ENCODE data around the gene CHN1. TPM values are rescaled to one million over a fixed set of nuclear protein-coding genes. Genes with fewer than 3 reads are reported as not detected.

CHN1 gene
- total RNA-seq, 6 donors from 2014 or later = 7.2 to 27.1 (median 11.0) TPM

- no peak for DNase-seq
- H3K4me1 ChIP-seq = peaks cover 9 to 26% (median 15%) of the 10 kb centered on the region in 4 donors
- WGBS, 2 donors = 31 to 35% methylated on average over 9 of the region's 9 CpGs
- peak overlapping the region in 3 of 4 donors; percentile 67 to 79 (median 78) for H3K4me3 ChIP-seq
- peak overlapping the region; percentile 71 to 91 (median 82) for H3K27ac ChIP-seq
- no peak for ATAC-seq (ENCODE audit: low FRiP score in 2 of 2)
- no peaks in the 10 kb centered on the region for H3K36me3 ChIP-seq
- peaks cover 0 to 13% (median 8%) of the 10 kb centered on the region in 4 donors for H3K27me3 ChIP-seq
- TF ChIP-seq CTCF (IDR thresholded peaks at IDR 0.05) = no peak
- no peak for TF ChIP-seq EP300 (IDR thresholded peaks at IDR 0.05)
- no peak for TF ChIP-seq POLR2AphosphoS5 (IDR thresholded peaks at IDR 0.05)
- TF ChIP-seq POLR2A (IDR thresholded peaks at IDR 0.05) = no peak
- no peaks in the 10 kb centered on the region for H3K9me3 ChIP-seq
Observed at GRCh38 chr2:175005733-175006264, 618 bp upstream of the CHN1 start.

- peak in 1 of 2 donors; percentile 58 for ATAC-seq (ENCODE audit: low FRiP score in 2 of 2)
- Histone ChIP-seq H3K4me3 (peak overlapping the region; percentile 67 to 80 (median 78)), H3K36me3 (no peaks in the 10 kb centered on the region), H3K27ac (peak overlapping the region; percentile 71 to 91 (median 82)), H3K4me1 (peaks cover 9 to 26% (median 15%) of the 10 kb centered on the region in 4 donors), H3K9me3 (no peaks in the 10 kb centered on the region), H3K27me3 (peaks cover 0 to 13% (median 8%) of the 10 kb centered on the region in 4 donors)
- no peak for TF ChIP-seq CTCF (IDR thresholded peaks at IDR 0.05)
- 10% methylated on average over 2 of the region's 32 CpGs; no CpG with 5 or more reads in 1 of the 2 donors for WGBS, 2 donors
- peak in 1 of 2 donors; percentile 87 for DNase-seq
Observed at GRCh38 chr2:175004730-175004979, 526 bp downstream of the CHN1 start.

GRCh38 chr2:175003875-175004729, 1.1 kb downstream of the CHN1 start:
- no peaks in the 10 kb centered on the region for H3K9me3 ChIP-seq
- no peak for ATAC-seq (ENCODE audit: low FRiP score in 2 of 2)
- peaks cover 9 to 26% (median 15%) of the 10 kb centered on the region in 4 donors for H3K4me1 ChIP-seq
- peaks cover 0 to 13% (median 8%) of the 10 kb centered on the region in 4 donors for H3K27me3 ChIP-seq
- 24 to 31% methylated on average over 11 to 16 of the region's 16 CpGs for WGBS, 2 donors
- H3K36me3 ChIP-seq = no peaks in the 10 kb centered on the region
- H3K4me3 ChIP-seq = peak overlapping the region in 3 of 4 donors; percentile 67 to 79 (median 78)
- no peak for TF ChIP-seq POLR2A (IDR thresholded peaks at IDR 0.05)
- TF ChIP-seq CTCF (IDR thresholded peaks at IDR 0.05) = no peak
- TF ChIP-seq EP300 (IDR thresholded peaks at IDR 0.05) = no peak
- TF ChIP-seq POLR2AphosphoS5 (IDR thresholded peaks at IDR 0.05) = no peak
- H3K27ac ChIP-seq = peak overlapping the region; percentile 11 to 91 (median 78)
- DNase-seq = no peak

GRCh38 chr2:175002547-175003274, 2.5 kb downstream of the CHN1 start:
- 55 to 67% methylated on average over 3 of the region's 3 CpGs for WGBS, 2 donors
- DNase-seq (no peak), ATAC-seq (ENCODE audit: low FRiP score in 2 of 2) (no peak)
- Histone ChIP-seq H3K4me1 (peaks cover 9 to 29% (median 17%) of the 10 kb centered on the region in 4 donors), H3K27me3 (peaks cover 0 to 13% (median 8%) of the 10 kb centered on the region in 4 donors), H3K27ac (peak overlapping the region in 1 of 4 donors; percentile 77), H3K9me3 (no peaks in the 10 kb centered on the region), H3K36me3 (no peaks in the 10 kb centered on the region), H3K4me3 (no peak overlapping the region)
- no peak for TF ChIP-seq POLR2A (IDR thresholded peaks at IDR 0.05)
- TF ChIP-seq CTCF (IDR thresholded peaks at IDR 0.05) = no peak
- TF ChIP-seq EP300 (IDR thresholded peaks at IDR 0.05) = no peak
- TF ChIP-seq POLR2AphosphoS5 (IDR thresholded peaks at IDR 0.05) = no peak

Measured in upper lobe of left lung (tissue), 6 donors.